Peyer's patch (tissue), 4 donors: ENCODE measurements around the gene SLC25A17.
"Not testable (repeated sequence)": the region's sequence is repeated elsewhere in the genome, so short reads cannot be mapped to it uniquely, and the experiment has no call there.

ENCODE experiments used
- CTCF ChIP-seq, 6 experiments: fragments of 450-650 bp in 4 of 6; fragments of 200-600 bp in 2 of 6; sonication (generic) in 1 of 6; IDR thresholded peaks; one replicate each; pipeline ENCODE4 v1.5.1; 2017 to 2019; ENCODE audit warnings: antibody characterized with exemption in 6 of 6, mild to moderate bottlenecking in 3 of 6, moderate library complexity in 1 of 6
- POLR2A ChIP-seq, 2 donors: fragments of 450-650 bp; IDR thresholded peaks; one replicate each; pipeline ENCODE4 v1.5.1; 2017; ENCODE audit warnings: antibody characterized with exemption in 2 of 2, mild to moderate bottlenecking in 2 of 2, moderate library complexity in 2 of 2

- not testable (repeated sequence) for TF ChIP-seq CTCF, POLR2A (IDR thresholded peaks at IDR 0.05)
These were observed 37.4 kb downstream of the SLC25A17 start for GRCh38 chr22:40781749-40782148.
